HCT116 (cell line): ENCODE results near the gene HAO1. TPM values are rescaled to one million over a fixed set of nuclear protein-coding genes. Genes with fewer than 3 reads are reported as not detected.

ENCODE experiments used
- ATAC-seq: fragments of 200-7000 bp; cut with Tn5 transposase; 2 replicates; pipeline ENCODE4 v1.9.1; 2020; ENCODE audit warnings: mild to moderate bottlenecking, moderate library complexity
- BruUV-seq: library from RNA; stranded (reverse); fragments of 400-500 nt; replicated peaks from 2 replicates; lab custom pipeline; 2021; lab: Mats Ljungman, UMichigan
- CTCF ChIA-PET: fragments of 300-600 bp; sonication (Branson Sonifier 250); formaldehyde crosslinking; loops from one replicate; lab custom pipeline; 2021; ENCODE audit warnings: antibody characterized with exemption; lab: Charles Lee
- POLR2A ChIA-PET: fragments of 300-600, 350-600 bp; sonication (Branson Sonifier 250); formaldehyde crosslinking; loops from one replicate; lab custom pipeline; 2021; ENCODE audit warnings: antibody characterized with exemption; lab: Charles Lee
- RAD21 ChIA-PET, 2 experiments: fragments of 300-600 bp; sonication (Branson Sonifier 250); formaldehyde crosslinking; loops; one replicate each; lab custom pipeline; 2023; ENCODE audit warnings: low total read pairs in 2 of 2; ENCODE audit not compliant: uncharacterized antibody in 2 of 2, unreplicated experiment in 2 of 2, low non-redundant PET in 1 of 2; lab: Charles Lee
- DNase-seq: peaks from one replicate; pipeline ENCODE4 v3.0.0-alpha.2; 2010; ENCODE audit warnings: low read depth, low spot score
- H2AFZ ChIP-seq: fragments of 200-600 bp; shearing (Covaris generic), sonication (generic); 2 replicates; pipeline ENCODE4 v1.6.1; 2017; ENCODE audit warnings: low read depth, mixed run types, mixed read lengths, antibody characterized with exemption, low read length; ENCODE audit not compliant: poor library complexity, severe bottlenecking
- H3K27ac ChIP-seq: 2 replicates; pipeline ENCODE4 v1.5.1; 2012; ENCODE audit warnings: low read depth, low read length
- H3K27me3 ChIP-seq: fragments of 200-600 bp; sonication (generic); 2 replicates; pipeline ENCODE4 v1.6.1; 2016; ENCODE audit warnings: mixed run types, low read length, mixed read lengths; ENCODE audit not compliant: insufficient read depth
- H3K36me3 ChIP-seq, 2 experiments: fragments of 200-500 bp in 1 of 2; fragments of 200-600 bp in 1 of 2; sonication (Bioruptor generic) in 1 of 2; sonication (generic) in 1 of 2; 2 replicates each; pipeline versions ENCODE4 v1.5.1 to v1.6.1; 2014 to 2016; ENCODE audit warnings: low read length in 2 of 2, inconsistent platforms in 1 of 2, mixed read lengths in 1 of 2, mixed run types in 1 of 2; ENCODE audit not compliant: insufficient read depth in 2 of 2, control insufficient read depth in 1 of 2
- H3K4me1 ChIP-seq, 2 experiments: fragments of 200-600 bp in 1 of 2; sonication (generic) in 1 of 2; 2 replicates each; pipeline versions ENCODE4 v1.5.1 to v1.6.1; 2012 to 2017; ENCODE audit warnings: low read length in 2 of 2, inconsistent platforms in 1 of 2, mild to moderate bottlenecking in 1 of 2, mixed read lengths in 1 of 2, mixed run types in 1 of 2, moderate library complexity in 1 of 2; ENCODE audit not compliant: insufficient read depth in 2 of 2, control insufficient read depth in 1 of 2
- H3K4me2 ChIP-seq: fragments of 200-600 bp; sonication (generic); 2 replicates; pipeline ENCODE4 v1.6.1; 2017; ENCODE audit warnings: mixed run types, low read length, mixed read lengths
- H3K4me3 ChIP-seq, 2 experiments: fragments of 200-600 bp in 1 of 2; sonication (generic) in 1 of 2; replicated peaks in 1 of 2; 2 replicates each; pipeline ENCODE4 v1.5.1; 2011 to 2016; ENCODE audit warnings: low read length in 2 of 2, control low read depth in 1 of 2, low read depth in 1 of 2, mild to moderate bottlenecking in 1 of 2, mixed read lengths in 1 of 2, mixed run types in 1 of 2
- H3K79me2 ChIP-seq: fragments of 200-600 bp; sonication (generic); 2 replicates; pipeline ENCODE4 v1.6.1; 2017; ENCODE audit warnings: mild to moderate bottlenecking, mixed run types, low read length, moderate library complexity, mixed read lengths; ENCODE audit not compliant: insufficient read depth
- H3K9ac ChIP-seq: fragments of 200-600 bp; sonication (generic); 2 replicates; pipeline ENCODE4 v1.6.1; 2016; ENCODE audit warnings: low read length, mixed read lengths
- H3K9me2 ChIP-seq: fragments of 200-600 bp; sonication (generic), shearing (Covaris generic); 2 replicates; pipeline ENCODE4 v1.6.1; 2017; ENCODE audit warnings: mixed run types, mild to moderate bottlenecking, moderate library complexity; ENCODE audit not compliant: insufficient read depth
- H3K9me3 ChIP-seq, 2 experiments: fragments of 200-500 bp in 1 of 2; fragments of 200-600 bp in 1 of 2; sonication (Bioruptor generic) in 1 of 2; sonication (generic) in 1 of 2; 2 replicates each; pipeline ENCODE4 v1.6.1; 2014 to 2017; ENCODE audit warnings: low read length in 2 of 2, mixed read lengths in 2 of 2, inconsistent platforms in 1 of 2, low read depth in 1 of 2, mild to moderate bottlenecking in 1 of 2, mixed run types in 1 of 2, moderate library complexity in 1 of 2; ENCODE audit not compliant: control insufficient read depth in 1 of 2, insufficient read depth in 1 of 2
- H4K20me1 ChIP-seq: fragments of 200-600 bp; sonication (generic), shearing (Covaris generic); 2 replicates; pipeline ENCODE4 v1.6.1; 2017; ENCODE audit warnings: mixed run types, mild to moderate bottlenecking, moderate library complexity; ENCODE audit not compliant: insufficient read depth
- CBX3 ChIP-seq: IDR thresholded peaks from 2 replicates; pipeline ENCODE4 v1.6.1; 2012; ENCODE audit warnings: low read depth
- CEBPB ChIP-seq: IDR thresholded peaks from 2 replicates; pipeline ENCODE4 v1.6.1; 2012; ENCODE audit warnings: low read depth
- ELF1 ChIP-seq: IDR thresholded peaks from 2 replicates; pipeline ENCODE4 v1.6.1; 2012; ENCODE audit warnings: low read depth, borderline replicate concordance
- EZH2 ChIP-seq: fragments of 200-600 bp; sonication (generic); IDR thresholded peaks from 2 replicates; pipeline ENCODE4 v1.6.1; 2017; ENCODE audit warnings: antibody characterized with exemption, mixed run types
- EZH2phosphoT487 ChIP-seq: fragments of 200-600 bp; IDR thresholded peaks from 2 replicates; pipeline ENCODE4 v1.6.1; 2018; ENCODE audit warnings: antibody characterized with exemption, borderline replicate concordance
- POLR2A ChIP-seq: IDR thresholded peaks from 2 replicates; pipeline ENCODE4 v1.7.0; 2011; ENCODE audit warnings: borderline replicate concordance; ENCODE audit not compliant: insufficient read depth, insufficient read length; ENCODE audit errors: extremely low read depth
- SIN3A ChIP-seq: IDR thresholded peaks from 2 replicates; pipeline ENCODE4 v1.6.1; 2012; ENCODE audit warnings: low read depth
- SP1 ChIP-seq: IDR thresholded peaks from 2 replicates; pipeline ENCODE4 v1.6.1; 2012; ENCODE audit warnings: low read depth
- SRF ChIP-seq: IDR thresholded peaks from 2 replicates; pipeline ENCODE4 v1.6.1; 2012; ENCODE audit warnings: low read depth
- TCF7L2 ChIP-seq: IDR thresholded peaks from 2 replicates; pipeline ENCODE4 v1.7.0; 2011; ENCODE audit warnings: borderline replicate concordance, inconsistent platforms; ENCODE audit not compliant: insufficient read depth, insufficient read length; ENCODE audit errors: extremely low read depth
- YY1 ChIP-seq: IDR thresholded peaks from 2 replicates; pipeline ENCODE4 v1.6.1; 2011; ENCODE audit warnings: low read length, low read depth, moderate library complexity, mild to moderate bottlenecking; ENCODE audit not compliant: insufficient replicate concordance; ENCODE audit errors: extremely low read depth
- ZNF274 ChIP-seq: fragments of 200-500 bp; sonication (Bioruptor generic); IDR thresholded peaks from 2 replicates; pipeline ENCODE4 v1.6.1; 2014; ENCODE audit warnings: mild to moderate bottlenecking, low read depth, low read length, inconsistent platforms
- intact Hi-C: fragments of 100-400 bp; cut with micrococcal nuclease; formaldehyde crosslinking; loops from 2 replicates; pipeline ENCODE4 v1.10.0; 2022
- total RNA-seq: library from RNA; stranded (reverse); gene quantifications from one replicate; pipeline ENCODE4 v1.2.1, GENCODE V29; 2021; ENCODE audit not compliant: unreplicated experiment
- TF ChIP-seq, protein P1 (sequence below): IDR thresholded peaks from 2 replicates; pipeline ENCODE4 v1.6.1; 2012
- TF ChIP-seq, protein P2 (sequence below): IDR thresholded peaks from 2 replicates; pipeline ENCODE4 v1.6.1; 2012
- TF ChIP-seq, protein P3 (sequence below), 3 experiments: fragments of 200-600 bp in 1 of 3; sonication (generic) in 1 of 3; IDR thresholded peaks in 2 of 3; conservative IDR thresholded peaks in 1 of 3; 2 replicates each; pipeline ENCODE4 v1.5.1; 2012 to 2017; ENCODE audit warnings: low read depth in 2 of 3, low read length in 2 of 3, antibody characterized with exemption in 1 of 3, borderline replicate concordance in 1 of 3, control low read depth in 1 of 3, mild to moderate bottlenecking in 1 of 3, mixed read lengths in 1 of 3, mixed run types in 1 of 3, moderate library complexity in 1 of 3; ENCODE audit not compliant: insufficient read depth in 1 of 3

HAO1 gene
- total RNA-seq, 1 experiment from 2014 or later, result 0.12 TPM

DNA sequence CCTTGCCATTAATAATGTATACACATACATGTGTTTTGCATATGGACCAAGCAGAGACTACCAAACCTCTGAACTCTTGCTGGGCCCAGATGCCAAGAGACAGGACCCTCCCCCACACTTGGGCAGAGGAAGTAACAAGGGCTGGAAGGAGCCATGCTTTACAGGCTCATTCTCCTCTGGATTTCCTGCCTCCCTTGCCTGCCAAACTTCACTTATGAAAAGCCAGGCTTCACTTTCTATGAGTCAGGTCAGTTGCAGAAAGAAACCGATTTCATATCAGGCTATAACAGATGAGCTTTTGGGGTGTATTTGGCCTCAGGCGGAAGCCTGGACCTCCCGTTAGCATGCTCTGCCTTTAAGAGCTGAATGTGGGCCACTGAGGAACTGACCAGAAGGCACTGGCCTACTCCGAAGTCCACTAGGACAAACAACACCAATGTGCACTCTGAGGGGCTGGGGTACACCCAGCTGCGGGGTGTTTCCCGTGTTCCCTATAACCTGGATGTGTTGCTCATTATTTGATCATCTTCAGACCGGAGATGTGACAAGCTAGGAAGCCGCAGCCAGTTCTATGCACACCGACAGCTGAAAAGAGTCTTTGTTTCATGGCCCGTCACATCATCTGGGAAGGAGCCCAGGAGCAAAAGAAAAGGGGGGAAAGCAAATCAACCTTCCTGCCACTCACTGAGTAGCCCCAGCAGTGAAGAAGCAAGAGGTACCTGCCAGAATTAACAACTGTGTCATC, 28.5 kb downstream of the HAO1 start:
- Histone ChIP-seq H2AFZ (no peak overlapping the region), H3K27me3 (no peaks in the 10 kb centered on the region), H3K36me3 (no peaks in the 10 kb centered on the region), H3K9me2 (no peaks in the 10 kb centered on the region), H3K9me3 (no peaks in the 10 kb centered on the region), H3K27ac (no peak overlapping the region), H3K4me2 (no peak overlapping the region), H3K9ac (no peak overlapping the region), H4K20me1 (no peaks in the 10 kb centered on the region), H3K4me3 (no peak overlapping the region), H3K4me1 (no peaks in the 10 kb centered on the region), H3K79me2 (no peaks in the 10 kb centered on the region)
- no TSS peak for BruUV-seq
- RAD21 ChIA-PET, result no interaction called here
- POLR2A ChIA-PET, result no interaction called here
- intact Hi-C loops, result no loop called here
- TF ChIP-seq SRF, result no peak
- TF ChIP-seq, protein P1, sequence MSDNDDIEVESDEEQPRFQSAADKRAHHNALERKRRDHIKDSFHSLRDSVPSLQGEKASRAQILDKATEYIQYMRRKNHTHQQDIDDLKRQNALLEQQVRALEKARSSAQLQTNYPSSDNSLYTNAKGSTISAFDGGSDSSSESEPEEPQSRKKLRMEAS, result no peak
- ATAC-seq, result no peak
- DNase-seq, result no peak
- CTCF ChIA-PET, result no interaction called here

DNA sequence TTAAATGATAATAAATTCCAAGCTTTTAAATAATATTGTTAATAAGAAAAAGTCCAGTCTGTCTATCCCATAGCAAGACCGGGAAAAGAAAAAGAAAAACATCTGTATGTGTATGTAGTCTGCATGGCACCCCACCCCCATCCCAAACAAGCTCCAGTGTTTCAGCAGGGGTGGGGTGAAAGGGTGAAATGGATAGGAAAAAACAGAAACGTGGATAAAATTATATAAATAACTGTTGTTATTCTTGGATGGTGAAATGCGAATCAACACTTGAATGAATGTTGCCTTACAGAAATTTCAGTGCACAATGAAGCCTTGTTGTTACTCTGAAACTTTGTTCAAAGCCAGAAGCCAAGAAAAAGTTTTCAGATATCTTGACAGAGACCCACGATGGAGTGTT, 31.4 kb downstream of the HAO1 start:
- no peak overlapping the region for H3K4me3 ChIP-seq
- BruUV-seq, result no TSS peak
- no peaks in the 10 kb centered on the region for H3K27me3 ChIP-seq
- POLR2A ChIA-PET, result no interaction called here
- RAD21 ChIA-PET, result no interaction called here
- no peak for TF ChIP-seq SIN3A
- TF ChIP-seq CBX3, result no peak
- no peak for TF ChIP-seq EZH2
- TF ChIP-seq, protein P2, sequence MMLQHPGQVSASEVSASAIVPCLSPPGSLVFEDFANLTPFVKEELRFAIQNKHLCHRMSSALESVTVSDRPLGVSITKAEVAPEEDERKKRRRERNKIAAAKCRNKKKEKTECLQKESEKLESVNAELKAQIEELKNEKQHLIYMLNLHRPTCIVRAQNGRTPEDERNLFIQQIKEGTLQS, result no peak
- no peak for TF ChIP-seq ZNF274
- no peak for TF ChIP-seq ELF1
- no peak for TF ChIP-seq EZH2phosphoT487
- TF ChIP-seq, protein P3, sequence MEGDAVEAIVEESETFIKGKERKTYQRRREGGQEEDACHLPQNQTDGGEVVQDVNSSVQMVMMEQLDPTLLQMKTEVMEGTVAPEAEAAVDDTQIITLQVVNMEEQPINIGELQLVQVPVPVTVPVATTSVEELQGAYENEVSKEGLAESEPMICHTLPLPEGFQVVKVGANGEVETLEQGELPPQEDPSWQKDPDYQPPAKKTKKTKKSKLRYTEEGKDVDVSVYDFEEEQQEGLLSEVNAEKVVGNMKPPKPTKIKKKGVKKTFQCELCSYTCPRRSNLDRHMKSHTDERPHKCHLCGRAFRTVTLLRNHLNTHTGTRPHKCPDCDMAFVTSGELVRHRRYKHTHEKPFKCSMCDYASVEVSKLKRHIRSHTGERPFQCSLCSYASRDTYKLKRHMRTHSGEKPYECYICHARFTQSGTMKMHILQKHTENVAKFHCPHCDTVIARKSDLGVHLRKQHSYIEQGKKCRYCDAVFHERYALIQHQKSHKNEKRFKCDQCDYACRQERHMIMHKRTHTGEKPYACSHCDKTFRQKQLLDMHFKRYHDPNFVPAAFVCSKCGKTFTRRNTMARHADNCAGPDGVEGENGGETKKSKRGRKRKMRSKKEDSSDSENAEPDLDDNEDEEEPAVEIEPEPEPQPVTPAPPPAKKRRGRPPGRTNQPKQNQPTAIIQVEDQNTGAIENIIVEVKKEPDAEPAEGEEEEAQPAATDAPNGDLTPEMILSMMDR (IDR thresholded peaks at IDR 0.05 in 2 of 3, conservative IDR thresholded peaks at IDR 0.05 in 1 of 3; ENCODE audit: borderline replicate concordance in 1 of 3, insufficient read depth in 1 of 3, low read depth in 2 of 3, low read length in 2 of 3), result no peak
- TF ChIP-seq POLR2A, result no peak
- no peak for TF ChIP-seq TCF7L2
- no peak for TF ChIP-seq CEBPB
- TF ChIP-seq YY1, result no peak
- no peak for TF ChIP-seq SP1
- TF ChIP-seq, all 23 proteins: peak for 0
- Histone ChIP-seq H3K9me3 (no peaks in the 10 kb centered on the region), H3K36me3 (no peaks in the 10 kb centered on the region), H3K4me2 (no peak overlapping the region), H3K9me2 (no peaks in the 10 kb centered on the region), H4K20me1 (no peaks in the 10 kb centered on the region), H3K79me2 (no peaks in the 10 kb centered on the region), H2AFZ (no peak overlapping the region), H3K9ac (no peak overlapping the region), H3K4me1 (no peaks in the 10 kb centered on the region), H3K27ac (no peak overlapping the region)
- intact Hi-C loops, result no loop called here
- CTCF ChIA-PET, result no interaction called here
- ATAC-seq (no peak), DNase-seq (no peak)
